Stimulated activated CD4-positive, alpha-beta T cell treated with anti-CD3 and anti-CD28 coated beads, Interleukin-1b, Interleukin-23, amount 100 ng/mL, for 1 hour (primary cell): ENCODE results near the gene PSIP1.
"Not testable (repeated sequence)": the region's sequence is repeated elsewhere in the genome, so short reads cannot be mapped to it uniquely, and the experiment has no call there.

Source experiments
- DNase-seq, 2 donors: peaks; one replicate each; pipeline ENCODE4 v3.0.0-alpha.2; 2020; ENCODE audit warnings: low read depth in 2 of 2

The PSIP1 gene

GRCh38 chr9:15433191-15433590 is 77.6 kb downstream of the PSIP1 start:
- no peak for DNase-seq

GRCh38 chr9:15430920-15431844 is 79.6 kb downstream of the PSIP1 start:
- no peak for DNase-seq

- not testable (repeated sequence) for DNase-seq
Measured at GRCh38 chr9:15427702-15428101, 83.1 kb downstream of the PSIP1 start.

GRCh38 chr9:15426019-15426418 is 84.8 kb downstream of the PSIP1 start:
- DNase-seq, result no peak

GRCh38 chr9:15423231-15423985 is 87.4 kb downstream of the PSIP1 start:
- DNase-seq, result no peak

- DNase-seq, result peak; percentile 72 to 82
Measured at GRCh38 chr9:15422372-15423230, 88.2 kb downstream of the PSIP1 start, which contains the start of gene SNAPC3. Gene SNAPC3 (plus strand): TSS chr9:15422876. CDS start chr9:15422880, 4 bp downstream.

- no peak for DNase-seq
Measured at GRCh38 chr9:15421990-15422371, 88.8 kb downstream of the PSIP1 start.

- no peak for DNase-seq
Measured at GRCh38 chr9:15421532-15421931, 89.2 kb downstream of the PSIP1 start.

GRCh38 chr9:15420796-15421195 is 90.0 kb downstream of the PSIP1 start:
- no peak for DNase-seq

- DNase-seq, result no peak
Measured at GRCh38 chr9:15417626-15418025, 93.1 kb downstream of the PSIP1 start.

GRCh38 chr9:15416880-15417279 is 93.9 kb downstream of the PSIP1 start:
- DNase-seq, result no peak
